Measurements from ENCODE around the gene FIBP. TPM values are rescaled to one million over a fixed set of nuclear protein-coding genes. Genes with fewer than 3 reads are reported as not detected.

The FIBP gene
- total and polyA plus RNA-seq, 7 donors = 27.7 to 73.9 (median 37.4) TPM

GRCh38 chr11:65859812-65860277, 28.4 kb downstream of the FIBP start:
- peak overlapping the region; percentile 100 for H3K4me3 ChIP-seq
- WGBS, 3 donors = 0 to 1% (median 1%) methylated on average over 14 to 16 of the region's 16 CpGs
- DNase-seq (peak in 1 of 2 donors; percentile 72), ATAC-seq (peak in 2 of 4 donors; percentile 1 to 13)
- no peak for TF ChIP-seq CTCF (IDR thresholded peaks at IDR 0.05)
- H3K27ac ChIP-seq = peak overlapping the region; percentile 99
- H3K27me3 ChIP-seq (ENCODE audit: insufficient read depth in 3 of 3, low read length in 2 of 3) = no peaks in the 10 kb centered on the region
- H3K36me3 ChIP-seq (ENCODE audit: insufficient read depth in 1 of 2, low read depth in 1 of 2) = peaks cover 0 to 47% of the 10 kb centered on the region in 2 donors
- H3K4me1 ChIP-seq = peaks cover 21% of the 10 kb centered on the region
- intact Hi-C loops (cut with DNase I) = loop anchor here in 1 of 2 donors (2.0 kb wide), 1 partner anchor 27 kb away; no protein-coding TSS in a partner anchor
- H3K9me3 ChIP-seq = no peaks in the 10 kb centered on the region

GRCh38 chr11:65859095-65859811, 29.0 kb downstream of the FIBP start:
- no peak for TF ChIP-seq CTCF (IDR thresholded peaks at IDR 0.05)
- Histone ChIP-seq H3K9me3 (no peaks in the 10 kb centered on the region), H3K4me1 (peaks cover 21% of the 10 kb centered on the region), H3K36me3 (ENCODE audit: insufficient read depth in 1 of 2, low read depth in 1 of 2) (peaks cover 3 to 47% of the 10 kb centered on the region in 2 donors), H3K27me3 (ENCODE audit: insufficient read depth in 3 of 3, low read length in 2 of 3) (no peaks in the 10 kb centered on the region), H3K4me3 (peak overlapping the region; percentile 100), H3K27ac (peak overlapping the region; percentile 99)
- ATAC-seq (peak; percentile 75 to 81 (median 76)), DNase-seq (peak; percentile 99)
- 0 to 1% (median 0%) methylated on average over 43 to 46 of the region's 46 CpGs for WGBS, 3 donors
- intact Hi-C loops (cut with DNase I) = no loop called here

GRCh38 chr11:65858681-65859087, 29.6 kb downstream of the FIBP start:
- Histone ChIP-seq H3K27ac (peak overlapping the region; percentile 99), H3K4me1 (peaks cover 21% of the 10 kb centered on the region), H3K36me3 (ENCODE audit: insufficient read depth in 1 of 2, low read depth in 1 of 2) (peaks cover 7 to 47% of the 10 kb centered on the region in 2 donors), H3K4me3 (peak overlapping the region; percentile 100), H3K27me3 (ENCODE audit: insufficient read depth in 3 of 3, low read length in 2 of 3) (no peaks in the 10 kb centered on the region), H3K9me3 (no peaks in the 10 kb centered on the region)
- DNase-seq (no peak), ATAC-seq (no peak)
- intact Hi-C loops (cut with DNase I) = no loop called here
- no peak for TF ChIP-seq CTCF (IDR thresholded peaks at IDR 0.05)
- WGBS, 3 donors = 1% methylated on average over 10 of the region's 10 CpGs

- Histone ChIP-seq H3K27ac (peak within 1 kb of the TSS; percentile 99), H3K36me3 (ENCODE audit: insufficient read depth in 1 of 2, low read depth in 1 of 2) (peaks cover 7 to 47% of the 10 kb centered on the region in 2 donors), H3K4me1 (peaks cover 21% of the 10 kb centered on the region), H3K4me3 (peak within 1 kb of the TSS; percentile 100), H3K9me3 (no peaks in the 10 kb centered on the region), H3K27me3 (ENCODE audit: insufficient read depth in 3 of 3, low read length in 2 of 3) (no peaks in the 10 kb centered on the region)
- peak; percentile 99 for DNase-seq
- 0% methylated on average over 44 to 92 of the region's 92 CpGs for WGBS, 3 donors
- intact Hi-C loops (cut with DNase I) = loop anchor here in 1 of 2 donors (1.0 kb wide), 1 partner anchor 61 kb away; the partner anchor contains the start of genes C11orf68 and DRAP1
- no peak for TF ChIP-seq CTCF (IDR thresholded peaks at IDR 0.05)
- ATAC-seq = peak; percentile 76 to 79 (median 76)
These were observed 30.2 kb downstream of the FIBP start, which contains the start of gene CFL1 for GRCh38 chr11:65857853-65858680. Gene CFL1, minus strand, starts transcription at chr11:65858180. Its CDS starts 81 bp downstream, at chr11:65858099.

Data from psoas muscle (tissue), 8 donors.